Psoas muscle (tissue), 8 donors: ENCODE data around the gene COBL. TPM values are rescaled to one million over a fixed set of nuclear protein-coding genes. Genes with fewer than 3 reads are reported as not detected.
A peak's percentile ranks its signal among the peaks of the same experiment; 100 is the strongest.

ENCODE experiments used
- ATAC-seq, 4 donors: fragments of 200-7000 bp; cut with Tn5 transposase; one replicate each; pipeline ENCODE4 v1.9.1; 2020; ENCODE audit warnings: moderate library complexity in 3 of 4, mild to moderate bottlenecking in 2 of 4
- DNase-seq, 2 donors: peaks; one replicate each; pipeline ENCODE4 v3.0.0-alpha.2; 2020
- H3K27ac ChIP-seq: fragments of 200-600 bp; one replicate; pipeline ENCODE4 v1.8.0; 2022
- H3K27me3 ChIP-seq, 3 donors: fragments of 200-600 bp in 1 of 3; one replicate each; pipeline versions ENCODE4 v1.6.1 to v1.8.0; 2013 to 2022; ENCODE audit warnings: low read length in 2 of 3, mild to moderate bottlenecking in 2 of 3, moderate library complexity in 1 of 3; ENCODE audit not compliant: insufficient read depth in 3 of 3
- H3K36me3 ChIP-seq, 2 donors: fragments of 200-600 bp in 1 of 2; one replicate each; pipeline versions ENCODE4 v1.6.1 to v1.8.0; 2013 to 2022; ENCODE audit warnings: low read depth in 1 of 2, mild to moderate bottlenecking in 1 of 2, moderate library complexity in 1 of 2; ENCODE audit not compliant: insufficient read depth in 1 of 2
- H3K4me1 ChIP-seq: fragments of 200-600 bp; one replicate; pipeline ENCODE4 v1.8.0; 2022
- H3K4me3 ChIP-seq: fragments of 200-600 bp; one replicate; pipeline ENCODE4 v1.8.0; 2022; ENCODE audit warnings: mild to moderate bottlenecking
- H3K9me3 ChIP-seq: fragments of 200-600 bp; one replicate; pipeline ENCODE4 v1.8.0; 2022
- WGBS, 3 donors: extraction: QIAGEN DNeasy Blood & Tissue Kit; methylation state at CpG; one replicate each; pipeline versions ENCODE4 v1.1.6 to v1.1.7; 2013; 5-methylcytosine and 5-hydroxymethylcytosine counted together
- intact Hi-C, 2 donors: fragments of 100-400 bp; cut with DNase I; formaldehyde crosslinking; loops; one replicate each; pipeline versions ENCODE4 v1.11.0 to v1.14.2; 2022
- polyA plus RNA-seq, 3 donors: library from polyadenylated mRNA; stranded (reverse); fragments of 200-250 nt; gene quantifications; one replicate each; pipeline ENCODE4 v1.2.3, GENCODE V29; 2013
- total RNA-seq, 4 donors: library from RNA; stranded (reverse); fragmentation: NEBNext Ultra II Directional in 2 of 4; extraction: Animal tissue kit (Norgen Biotek cat#: 25700) in 2 of 4; gene quantifications; one replicate each; pipeline versions ENCODE4 v1.2.1 to v1.2.4, GENCODE V29; 2021 to 2023
- TF ChIP-seq, protein P1 (sequence below): fragments of 200-600 bp; IDR thresholded peaks from one replicate; pipeline ENCODE4 v1.8.0; 2022; ENCODE audit warnings: antibody characterized with exemption
- donor health status: healthy with polysubstance abuse.
- donor health status: DM: no; HTN: no; CAD: no; lungs with moderate emphysema.
- donor health status: Bipolar disorder and iron deficiency.
- donor health status: healthy.
- donor health status: DM: yes; HTN: yes; CAD: no.
- donor health status: DM: no; HTN: no; CAD: no.
- donor health status: DM: no; HTN: no; CAD: no.
- donor health status: DM: yes; HTN: yes; CAD: no.

COBL gene
- total and polyA plus RNA-seq, 7 donors: 57.5 to 139 (median 115) TPM

DNA sequence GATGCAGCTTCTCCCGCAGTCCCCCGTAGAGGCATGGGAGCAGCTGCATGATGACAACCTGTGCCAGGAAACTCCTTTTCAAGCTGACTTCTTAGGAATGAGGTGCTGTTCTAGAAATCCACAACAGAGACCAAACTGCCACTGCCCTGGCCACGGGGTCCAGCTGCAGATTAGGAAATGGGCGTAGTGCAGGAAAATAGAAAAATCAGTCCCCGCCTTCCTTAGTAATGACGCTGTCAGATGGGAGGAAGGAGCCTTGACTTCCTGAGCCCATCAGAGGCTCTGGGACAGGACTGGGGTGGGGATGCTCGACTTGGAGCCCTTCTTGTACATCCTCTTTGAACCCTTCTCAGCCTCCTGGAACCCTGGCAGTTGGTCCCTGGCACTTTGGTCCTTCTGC is 306.1 kb downstream of the COBL start:
- H3K27ac ChIP-seq: no peak overlapping the region
- peaks cover 8% of the 10 kb centered on the region for H3K4me1 ChIP-seq
- no peaks in the 10 kb centered on the region for H3K9me3 ChIP-seq
- TF ChIP-seq, protein P1, sequence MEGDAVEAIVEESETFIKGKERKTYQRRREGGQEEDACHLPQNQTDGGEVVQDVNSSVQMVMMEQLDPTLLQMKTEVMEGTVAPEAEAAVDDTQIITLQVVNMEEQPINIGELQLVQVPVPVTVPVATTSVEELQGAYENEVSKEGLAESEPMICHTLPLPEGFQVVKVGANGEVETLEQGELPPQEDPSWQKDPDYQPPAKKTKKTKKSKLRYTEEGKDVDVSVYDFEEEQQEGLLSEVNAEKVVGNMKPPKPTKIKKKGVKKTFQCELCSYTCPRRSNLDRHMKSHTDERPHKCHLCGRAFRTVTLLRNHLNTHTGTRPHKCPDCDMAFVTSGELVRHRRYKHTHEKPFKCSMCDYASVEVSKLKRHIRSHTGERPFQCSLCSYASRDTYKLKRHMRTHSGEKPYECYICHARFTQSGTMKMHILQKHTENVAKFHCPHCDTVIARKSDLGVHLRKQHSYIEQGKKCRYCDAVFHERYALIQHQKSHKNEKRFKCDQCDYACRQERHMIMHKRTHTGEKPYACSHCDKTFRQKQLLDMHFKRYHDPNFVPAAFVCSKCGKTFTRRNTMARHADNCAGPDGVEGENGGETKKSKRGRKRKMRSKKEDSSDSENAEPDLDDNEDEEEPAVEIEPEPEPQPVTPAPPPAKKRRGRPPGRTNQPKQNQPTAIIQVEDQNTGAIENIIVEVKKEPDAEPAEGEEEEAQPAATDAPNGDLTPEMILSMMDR: no peak
- ATAC-seq (no peak), DNase-seq (no peak)
- no peaks in the 10 kb centered on the region for H3K36me3 ChIP-seq
- WGBS, 3 donors: 47 to 54% (median 51%) methylated on average over 7 of the region's 7 CpGs
- no peaks in the 10 kb centered on the region for H3K27me3 ChIP-seq
- H3K4me3 ChIP-seq: no peak overlapping the region
- intact Hi-C loops: no loop called here

GRCh38 chr7:51009716-51010496 is 306.7 kb downstream of the COBL start:
- Histone ChIP-seq H3K4me3 (no peak overlapping the region), H3K9me3 (no peaks in the 10 kb centered on the region), H3K27me3 (no peaks in the 10 kb centered on the region), H3K4me1 (peaks cover 14% of the 10 kb centered on the region), H3K36me3 (no peaks in the 10 kb centered on the region), H3K27ac (no peak overlapping the region)
- TF ChIP-seq, protein P1: no peak
- DNase-seq: no peak
- WGBS, 3 donors: 56 to 59% (median 56%) methylated on average over 17 of the region's 17 CpGs
- ATAC-seq: no peak
- intact Hi-C loops: no loop called here

DNA sequence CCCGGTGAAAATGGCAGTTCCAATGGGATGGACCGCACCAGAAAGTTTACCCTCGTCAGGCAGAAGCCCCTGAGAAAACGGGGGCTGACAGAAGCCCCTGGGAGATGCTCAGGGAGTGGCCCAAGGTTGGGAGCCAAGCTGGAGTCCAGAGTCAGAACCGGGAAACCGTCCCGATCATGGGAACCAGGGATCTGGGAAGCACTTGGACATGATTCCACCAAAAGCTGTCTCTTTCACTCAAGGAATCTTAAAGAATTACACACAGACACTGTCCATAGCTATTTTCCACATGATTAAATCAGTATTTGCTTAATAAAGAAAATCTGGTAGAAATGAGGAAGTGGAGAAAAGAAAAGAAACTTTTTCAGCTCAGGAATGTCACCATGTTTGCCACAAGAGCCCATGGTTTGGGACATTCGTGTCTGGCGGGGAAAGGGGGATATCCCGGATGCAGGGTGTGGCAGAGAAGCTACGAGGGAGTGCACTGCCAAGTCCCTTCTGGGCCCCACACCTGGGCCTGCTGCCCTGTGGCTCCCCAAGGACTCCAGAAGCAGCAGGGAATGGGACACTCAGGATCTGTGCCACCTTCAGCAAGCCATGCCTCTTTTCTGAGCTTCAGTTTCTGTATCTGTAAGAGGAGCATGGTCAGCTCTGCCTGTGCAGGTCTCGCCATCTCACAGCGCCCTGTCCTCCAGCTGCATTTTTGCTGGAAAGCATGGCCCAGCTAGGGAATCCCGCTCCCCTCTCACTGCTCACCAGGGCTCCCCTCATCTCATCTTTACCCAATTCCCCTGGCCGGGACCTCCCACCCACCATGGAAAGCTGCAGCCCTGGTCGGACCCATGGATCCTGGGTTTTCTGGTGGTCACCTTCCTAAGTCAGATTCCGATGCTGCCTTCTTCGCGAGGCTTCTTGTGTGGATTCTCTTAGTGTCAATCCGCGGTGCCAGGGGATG is 308.8 kb downstream of the COBL start:
- Histone ChIP-seq H3K27ac (no peak overlapping the region), H3K4me3 (no peak overlapping the region), H3K4me1 (peaks cover 14% of the 10 kb centered on the region), H3K27me3 (no peaks in the 10 kb centered on the region), H3K36me3 (no peaks in the 10 kb centered on the region), H3K9me3 (no peaks in the 10 kb centered on the region)
- ATAC-seq: no peak
- TF ChIP-seq, protein P1: no peak
- 79 to 87% (median 83%) methylated on average over 21 of the region's 21 CpGs for WGBS, 3 donors
- intact Hi-C loops: no loop called here
- no peak for DNase-seq

DNA sequence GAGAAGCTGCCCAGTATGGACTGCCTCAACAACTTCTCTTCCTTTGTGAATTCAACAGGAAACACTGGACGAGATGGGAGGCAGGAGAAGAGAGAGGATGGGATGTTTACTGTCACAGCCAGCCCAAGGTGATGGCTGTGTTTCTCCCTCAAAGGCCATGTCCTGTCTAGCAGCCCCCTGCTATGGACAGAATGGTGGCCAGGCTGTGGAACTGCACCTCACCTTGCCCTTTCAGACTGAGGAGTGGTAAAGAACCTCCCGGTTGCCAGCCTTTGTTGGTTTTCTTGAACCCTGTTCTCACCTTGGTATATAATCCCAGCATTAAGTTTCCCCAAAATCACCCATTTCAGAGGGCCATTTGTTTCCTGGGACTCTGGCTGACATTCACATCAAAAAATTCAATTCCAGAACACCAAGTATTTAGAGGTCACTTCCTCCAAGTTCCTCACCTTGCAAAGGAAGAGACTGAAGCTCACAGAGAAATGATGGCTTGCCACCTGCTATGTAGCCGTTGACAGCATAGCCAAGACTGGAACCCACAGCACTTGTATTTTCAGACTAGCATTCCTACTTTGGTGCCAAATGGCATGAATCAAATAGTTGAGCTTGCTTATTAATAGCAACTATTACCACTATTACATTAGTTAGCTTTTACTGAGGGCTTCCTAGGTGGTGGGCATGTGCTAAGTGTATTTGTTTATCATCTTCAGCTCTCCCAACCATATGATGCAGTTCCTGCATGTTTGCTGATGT is 309.9 kb downstream of the COBL start:
- Histone ChIP-seq H3K27me3 (no peaks in the 10 kb centered on the region), H3K4me1 (peaks cover 14% of the 10 kb centered on the region), H3K4me3 (no peak overlapping the region), H3K27ac (no peak overlapping the region), H3K36me3 (no peaks in the 10 kb centered on the region), H3K9me3 (no peaks in the 10 kb centered on the region)
- WGBS, 3 donors: 46 to 75% (median 61%) methylated on average over 3 of the region's 3 CpGs
- DNase-seq (no peak), ATAC-seq (peak in 1 of 4 donors; percentile 29)
- TF ChIP-seq, protein P1: no peak
- intact Hi-C loops: no loop called here
